Activated CD8-positive, alpha-beta memory T cell treated with anti-CD3 and anti-CD28 coated beads for 1 hour (primary cell): ENCODE data around the gene GORASP2.
"Not testable (repeated sequence)": the region's sequence is repeated elsewhere in the genome, so short reads cannot be mapped to it uniquely, and the experiment has no call there.

Source experiments
- DNase-seq, 2 donors: peaks; one replicate each; pipeline ENCODE4 v3.0.0-alpha.2; 2020; ENCODE audit warnings: low read depth in 1 of 2; ENCODE audit errors: extremely low read depth in 1 of 2

The GORASP2 gene

DNA sequence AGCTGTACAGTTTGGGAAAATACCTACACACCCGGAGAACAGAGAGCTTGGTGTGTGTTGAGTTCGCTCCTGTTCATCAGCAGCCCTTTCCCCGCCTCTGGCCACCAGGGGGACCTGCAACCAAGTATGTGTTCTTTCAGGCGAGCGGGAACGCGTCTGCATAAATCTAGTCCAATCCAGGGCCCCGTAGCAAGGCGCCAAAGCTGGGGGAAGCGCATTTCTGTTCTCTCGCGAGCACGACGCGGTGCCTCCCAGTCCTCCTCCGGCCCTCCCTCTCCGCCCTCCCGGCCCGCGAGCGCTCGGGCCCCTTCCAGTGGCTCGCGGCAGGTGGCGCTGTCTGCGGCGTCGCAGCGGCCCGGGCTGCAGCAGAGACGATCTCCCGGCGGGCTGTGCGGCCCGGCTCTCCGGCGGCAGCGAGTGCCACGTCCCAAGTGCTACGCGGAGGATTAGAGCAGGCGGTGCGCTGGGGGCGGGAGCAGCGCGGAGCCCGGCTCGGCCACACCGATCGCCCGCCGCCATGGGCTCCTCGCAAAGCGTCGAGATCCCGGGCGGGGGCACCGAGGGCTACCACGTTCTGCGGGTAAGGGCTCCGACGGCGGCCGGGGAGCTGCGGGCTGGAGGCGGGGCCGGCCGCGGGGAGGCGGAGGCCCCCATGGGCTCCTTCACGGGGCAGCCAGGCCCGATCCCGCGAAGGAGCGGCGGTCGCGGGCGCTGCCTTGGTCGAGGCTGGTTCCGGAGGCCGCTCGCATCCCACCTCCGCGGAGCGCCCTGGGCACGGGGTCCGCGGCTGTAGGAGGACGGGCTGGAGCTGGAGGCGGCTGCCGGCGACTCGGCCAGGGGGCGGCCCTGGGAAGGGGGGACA lies at the start of gene GORASP2:
Gene GORASP2, plus strand, starts transcription at position 430 of the 862 bp plus-strand sequence. Its CDS starts 88 bp downstream, at position 518.
- DNase-seq, result peak; percentile 89 to 95

- no peak for DNase-seq
Observed at GRCh38 chr2:170881840-170882239, 47.2 kb upstream of the GORASP2 start.

DNA sequence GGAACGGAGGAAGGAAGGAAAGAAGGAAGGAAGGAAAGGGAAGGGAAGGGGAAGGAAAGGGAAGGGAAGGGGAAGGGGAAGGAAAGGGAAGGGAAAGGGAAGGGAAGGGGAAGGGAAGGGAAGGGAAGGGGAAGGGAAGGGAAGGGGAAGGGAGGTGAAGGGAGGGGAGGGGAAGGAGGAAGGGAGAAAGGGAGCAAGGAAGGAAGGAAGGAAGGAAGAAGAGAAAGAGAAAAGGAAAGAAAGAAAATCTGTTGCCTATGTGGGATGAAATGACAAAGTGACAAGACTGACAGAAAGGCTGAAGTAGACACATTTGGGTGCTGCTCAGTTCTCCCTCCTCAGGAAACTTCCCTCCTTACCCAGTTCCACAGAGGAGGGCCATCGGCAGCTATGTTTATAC lies 46.3 kb upstream of the GORASP2 start:
- DNase-seq, result no peak

GRCh38 chr2:170883683-170884082 lies 45.4 kb upstream of the GORASP2 start:
- DNase-seq, result no peak

GRCh38 chr2:170885130-170885791 lies 43.8 kb upstream of the GORASP2 start:
- no peak for DNase-seq

DNA sequence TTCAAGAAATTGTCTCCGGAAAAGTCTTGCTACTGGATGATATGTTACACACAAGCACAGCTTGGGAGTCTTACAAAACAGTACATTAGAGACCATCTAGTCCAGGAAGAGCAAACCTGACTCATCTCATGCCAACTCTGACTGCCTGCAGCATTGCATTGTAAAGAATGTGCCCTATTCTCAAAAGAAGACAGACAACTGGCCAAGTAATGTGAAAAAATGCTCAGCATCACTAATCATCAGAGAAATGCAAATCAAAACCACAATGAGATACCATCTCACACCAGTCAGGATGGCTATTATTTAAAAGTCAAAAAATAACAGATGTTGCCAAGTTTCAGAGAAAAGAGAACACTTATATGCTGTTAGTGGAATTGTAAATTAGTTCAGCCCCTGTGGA lies 42.7 kb upstream of the GORASP2 start:
- DNase-seq, result no peak

DNA sequence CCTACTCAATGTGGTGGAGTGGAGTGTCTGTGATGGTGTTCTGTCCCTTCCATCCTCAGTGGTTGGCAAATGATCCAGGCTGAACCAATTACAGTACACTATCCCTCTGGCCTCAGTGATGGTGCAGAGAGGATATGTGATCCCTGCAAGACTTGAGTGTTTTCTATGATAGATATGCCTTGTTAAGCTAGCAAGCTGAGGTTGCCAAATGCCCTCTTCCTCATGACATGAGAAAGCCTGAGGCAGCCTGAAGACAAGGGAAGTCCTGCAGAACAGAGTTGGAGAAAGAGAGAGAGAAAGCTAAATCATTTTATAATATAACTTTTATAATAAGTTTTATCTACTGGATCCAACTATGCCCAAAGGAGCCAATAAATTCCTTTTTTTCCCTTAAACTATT lies 41.6 kb upstream of the GORASP2 start:
- no peak for DNase-seq

- DNase-seq, result no peak
Observed at GRCh38 chr2:170887896-170888295, 41.2 kb upstream of the GORASP2 start.

- DNase-seq, result no peak
Observed at GRCh38 chr2:170891893-170892292, 37.2 kb upstream of the GORASP2 start.

GRCh38 chr2:170892391-170892951 lies 36.6 kb upstream of the GORASP2 start:
- DNase-seq, result no peak

DNA sequence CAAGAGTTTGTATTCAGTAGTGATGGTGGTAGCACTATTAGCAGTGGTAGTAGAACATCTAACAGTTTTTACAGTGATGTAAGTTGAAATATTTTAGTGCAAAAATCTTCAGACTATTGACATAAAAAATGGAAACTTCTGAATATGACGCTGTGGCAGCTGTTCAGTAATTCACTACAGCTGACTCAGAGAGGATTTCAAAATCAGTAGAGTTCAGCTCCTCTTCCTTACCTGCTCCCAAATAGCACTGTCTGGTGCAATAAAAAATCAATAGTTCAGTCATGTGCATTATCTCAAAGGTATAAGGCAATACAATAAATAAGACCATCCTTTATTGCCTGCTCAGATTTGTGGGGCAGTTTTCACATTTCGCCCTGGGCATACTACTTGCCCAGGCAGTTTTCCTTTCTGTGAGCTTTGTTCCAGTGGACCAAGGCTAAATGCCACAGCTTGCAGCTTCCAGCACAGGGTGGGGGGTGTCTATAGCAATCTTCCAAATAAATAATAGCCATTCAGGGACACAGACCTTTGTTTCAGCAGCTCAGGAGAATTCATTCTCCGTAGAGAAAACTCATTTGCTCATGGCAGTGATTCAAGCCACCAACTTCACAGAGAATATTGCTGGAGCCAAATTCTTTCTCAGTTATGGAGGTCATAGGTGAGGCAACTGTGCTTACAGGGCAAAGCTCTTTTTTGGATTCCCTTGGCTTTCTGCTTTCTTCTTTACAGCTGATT lies 33.9 kb upstream of the GORASP2 start:
- DNase-seq, result no peak

DNA sequence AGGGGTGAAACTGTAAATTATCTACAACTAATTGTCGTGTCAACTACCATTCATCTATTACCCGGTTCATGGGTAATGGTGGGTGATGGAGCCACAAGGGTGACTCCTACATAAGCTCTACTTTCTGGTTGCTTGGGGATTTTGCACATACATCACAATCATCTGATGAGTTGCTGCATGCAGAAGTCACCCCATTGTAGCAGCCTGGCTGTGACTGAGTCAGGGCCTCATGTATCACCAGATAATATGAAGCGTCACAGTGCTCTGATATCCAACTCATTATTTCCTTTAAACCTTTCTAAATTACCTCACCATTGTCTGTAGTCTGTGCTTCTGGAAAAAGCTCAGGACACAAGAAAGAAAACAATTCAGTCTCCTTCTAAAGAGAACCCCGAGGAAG lies 32.4 kb upstream of the GORASP2 start:
- no peak for DNase-seq

DNA sequence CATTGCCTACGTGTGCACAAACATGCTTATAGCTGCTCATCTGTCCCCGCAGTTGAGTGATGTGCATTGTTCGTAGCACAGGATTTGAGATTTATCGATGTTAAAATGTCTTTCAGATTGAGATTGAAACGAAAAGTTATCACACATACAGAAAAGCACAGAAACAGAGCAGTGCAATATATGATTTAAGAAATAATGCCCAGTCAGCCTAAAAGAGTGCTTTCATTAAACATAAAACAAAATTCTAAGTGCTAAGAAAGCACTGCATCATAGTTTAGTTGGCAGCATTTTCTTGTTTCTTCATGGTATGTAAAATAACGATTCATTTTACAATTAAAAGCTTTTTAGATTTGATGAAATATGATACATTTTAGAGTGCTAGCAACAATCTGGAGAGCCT lies 31.9 kb upstream of the GORASP2 start:
- no peak for DNase-seq

- no peak for DNase-seq
Observed at GRCh38 chr2:170905864-170906263, 23.2 kb upstream of the GORASP2 start.

DNA sequence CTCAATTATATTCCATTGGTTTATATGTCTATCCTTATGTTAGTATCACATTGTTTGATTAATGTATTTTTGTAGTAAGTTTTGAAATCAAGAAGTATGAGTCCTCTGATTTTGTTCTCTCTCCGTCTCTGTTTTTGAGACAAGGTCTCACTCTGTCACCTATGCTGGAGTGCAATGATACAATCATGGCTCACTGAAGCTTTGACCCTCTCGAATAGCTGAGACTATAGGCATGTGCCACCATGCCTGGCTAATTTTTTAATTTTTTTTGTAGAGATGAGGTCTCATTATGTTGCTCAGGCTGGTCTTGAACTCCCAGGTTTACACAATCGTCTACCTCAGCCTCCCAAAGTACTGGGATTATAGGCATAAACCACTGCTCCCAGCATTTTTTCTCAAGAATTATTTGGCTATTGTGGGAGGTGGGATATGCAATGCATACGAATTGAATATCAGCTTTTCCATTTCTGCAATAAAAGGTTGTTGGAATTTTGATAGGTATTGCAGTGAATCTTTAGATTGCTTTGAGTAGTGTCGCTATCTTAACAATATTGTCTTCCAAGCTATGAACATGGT lies 17.7 kb upstream of the GORASP2 start:
- DNase-seq, result no peak

DNA sequence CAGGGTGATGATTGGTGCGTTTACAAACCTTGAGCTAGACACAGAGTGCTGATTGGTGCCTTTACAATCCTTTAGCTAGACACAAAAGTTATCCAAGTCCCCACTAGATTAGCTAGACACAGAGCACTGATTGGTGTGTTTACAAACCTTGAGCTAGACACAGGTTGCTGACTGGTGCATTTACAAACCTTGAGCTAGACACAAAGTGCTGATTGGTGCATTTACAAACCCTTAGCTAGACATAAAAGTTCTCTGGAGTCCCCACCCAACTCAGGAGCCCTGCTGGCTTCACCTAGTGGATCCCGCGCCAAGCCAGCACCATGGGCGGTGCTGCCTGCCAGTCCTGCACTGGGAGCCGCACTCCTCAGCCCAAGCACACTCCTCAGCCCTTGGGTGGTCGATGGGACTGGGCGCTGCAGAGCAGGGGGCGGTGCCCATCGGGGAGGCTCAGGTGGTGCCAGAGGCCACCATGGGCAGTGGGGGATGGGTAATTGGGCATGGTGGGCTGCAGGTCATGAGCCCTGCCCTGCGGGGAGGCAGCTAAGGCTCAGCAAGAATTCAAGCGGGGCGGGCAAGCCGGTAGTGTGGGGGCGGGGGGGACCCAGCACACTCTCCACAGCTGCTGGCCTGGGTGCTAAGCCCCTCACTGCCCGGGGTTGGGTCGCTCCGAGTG lies 13.9 kb upstream of the GORASP2 start:
- DNase-seq, result not testable (repeated sequence)

DNA sequence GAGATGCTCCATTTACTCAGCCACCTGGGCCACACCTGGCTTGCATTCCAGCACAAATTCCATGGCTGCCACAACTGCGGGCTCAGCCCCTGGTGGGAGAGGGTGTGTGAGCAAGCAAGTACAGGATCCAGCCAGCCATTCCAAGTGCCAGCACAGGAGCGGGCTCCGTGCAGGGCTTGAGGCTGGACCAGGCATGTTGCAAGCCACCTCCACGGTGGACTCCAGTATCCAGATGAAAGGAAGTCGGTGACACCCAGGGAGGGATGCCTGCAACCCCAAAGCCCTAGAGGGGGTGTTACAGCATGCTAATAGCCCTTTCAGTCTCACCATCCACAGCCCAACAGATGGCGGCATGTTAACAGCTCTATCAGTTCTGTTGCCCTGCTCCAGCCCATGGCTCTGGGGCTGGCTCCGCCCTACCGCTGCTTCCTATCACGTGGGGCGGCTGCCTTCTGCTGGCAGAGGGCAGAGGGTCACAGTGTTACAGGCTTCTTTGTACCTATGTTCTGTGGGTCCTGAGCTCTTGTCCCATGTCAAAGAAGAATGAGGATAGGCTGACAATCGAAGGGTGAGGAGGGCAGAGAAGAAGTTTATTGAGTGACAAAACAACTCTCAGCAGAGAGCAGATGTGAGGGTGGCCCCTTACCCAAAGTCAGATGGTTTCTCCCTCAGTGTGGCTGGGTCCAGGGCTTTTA lies 11.7 kb upstream of the GORASP2 start:
- DNase-seq, result no peak

- no peak for DNase-seq
Observed at GRCh38 chr2:170917957-170918356, 11.1 kb upstream of the GORASP2 start.

DNA sequence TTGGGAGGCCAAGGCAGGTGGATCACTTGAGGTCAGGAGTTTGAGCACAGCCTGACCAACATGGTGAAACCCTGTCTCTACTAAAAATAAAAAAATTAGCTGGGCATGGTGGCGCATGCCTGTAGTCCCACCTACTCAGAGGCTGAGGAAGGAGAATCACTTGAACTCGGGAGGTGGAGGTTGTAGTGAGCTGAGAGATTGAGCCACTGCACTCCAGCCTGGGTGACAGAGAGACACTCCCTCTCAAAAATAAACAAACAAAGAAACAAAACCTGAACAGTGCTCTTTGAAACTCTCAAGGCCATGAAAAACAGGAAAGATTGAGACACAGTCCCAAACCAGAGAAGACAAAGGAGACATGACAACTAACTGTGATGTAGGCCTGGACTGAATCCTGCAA lies 7.2 kb upstream of the GORASP2 start:
- not testable (repeated sequence) for DNase-seq
